BJ (cell line): ENCODE results near the gene ZNF787. TPM values are rescaled to one million over a fixed set of nuclear protein-coding genes. Genes with fewer than 3 reads are reported as not detected.

Experiments used
- CTCF ChIA-PET: fragments of 350-600 bp; formaldehyde crosslinking; extraction: SDS; loops from one replicate; lab custom pipeline; 2021; ENCODE audit warnings: antibody characterized with exemption, inconsistent platforms; lab: Yijun Ruan, JAX
- POLR2A ChIA-PET: fragments of 300-600 bp; sonication (Branson Sonifier 250); formaldehyde crosslinking; extraction: SDS; loops from one replicate; lab custom pipeline; 2021; ENCODE audit warnings: antibody characterized with exemption; lab: Charles Lee
- DNase-seq: peaks from one replicate; pipeline ENCODE4 v3.0.0-alpha.2; 2011; ENCODE audit warnings: low read depth
- H3K27me3 ChIP-seq: 2 replicates; pipeline ENCODE4 v1.6.0; 2011; ENCODE audit warnings: low read length; ENCODE audit not compliant: control insufficient read depth, insufficient read depth
- H3K36me3 ChIP-seq: 2 replicates; pipeline ENCODE4 v1.5.1; 2011; ENCODE audit warnings: low read length; ENCODE audit not compliant: control insufficient read depth, insufficient read depth
- H3K4me3 ChIP-seq: 2 replicates; pipeline ENCODE4 v1.5.1; 2011; ENCODE audit warnings: low read depth, mild to moderate bottlenecking, control low read depth, low read length
- polyA plus RNA-seq: library from polyadenylated mRNA; depleted of rRNA; stranded (reverse); fragments of >200 nt; gene quantifications from 2 replicates; pipeline ENCODE4 v1.2.3, GENCODE V29; 2011
- TF ChIP-seq, protein P1 (sequence below): IDR thresholded peaks from 2 replicates; pipeline ENCODE4 v1.5.1; 2011; ENCODE audit warnings: low read depth, mild to moderate bottlenecking, control low read depth, inconsistent platforms, low read length, moderate library complexity; ENCODE audit not compliant: insufficient read depth

The ZNF787 gene
- polyA plus RNA-seq, 1 experiment = 9.8 TPM

DNA sequence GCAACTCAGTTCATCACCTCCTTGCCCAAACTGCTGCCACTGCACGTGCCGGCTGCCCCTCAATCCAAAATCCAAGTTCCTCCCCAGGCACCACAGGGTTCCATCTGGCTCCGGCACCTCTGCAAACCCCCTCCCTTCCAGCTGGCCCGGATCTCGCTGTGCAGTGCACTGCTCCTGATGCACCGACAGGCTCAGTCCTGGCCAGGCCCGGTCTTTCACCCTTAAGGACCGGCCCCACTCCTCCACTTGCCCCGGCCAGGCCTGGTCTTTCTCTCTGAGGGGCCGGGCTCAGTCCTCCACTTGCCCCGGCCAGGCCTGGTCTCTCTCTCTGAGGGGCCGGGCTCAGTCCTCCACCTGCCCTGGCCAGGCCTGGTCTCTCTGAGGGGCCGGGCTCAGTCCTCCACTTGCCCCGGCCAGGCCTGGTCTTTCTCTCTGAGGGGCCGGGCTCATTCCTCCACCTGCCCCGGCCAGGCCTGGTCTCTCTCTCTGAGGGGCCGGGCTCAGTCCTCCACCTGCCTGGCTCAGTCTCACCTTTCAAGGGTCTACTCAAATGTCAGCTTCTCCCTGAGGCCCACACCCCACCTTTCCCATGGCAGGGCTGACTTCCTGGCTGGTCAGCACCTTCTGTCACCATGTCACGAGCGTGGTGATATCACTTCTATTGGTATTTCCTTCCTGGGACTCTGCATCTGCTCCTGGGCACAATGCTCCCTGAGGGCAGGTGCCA, 6.9 kb downstream of the ZNF787 start:
- Histone ChIP-seq H3K27me3 (no peaks in the 10 kb centered on the region), H3K4me3 (no peak overlapping the region), H3K36me3 (peaks cover 1% of the 10 kb centered on the region; the same call in 1 of the 2 replicates)
- DNase-seq = no peak
- TF ChIP-seq, protein P1, sequence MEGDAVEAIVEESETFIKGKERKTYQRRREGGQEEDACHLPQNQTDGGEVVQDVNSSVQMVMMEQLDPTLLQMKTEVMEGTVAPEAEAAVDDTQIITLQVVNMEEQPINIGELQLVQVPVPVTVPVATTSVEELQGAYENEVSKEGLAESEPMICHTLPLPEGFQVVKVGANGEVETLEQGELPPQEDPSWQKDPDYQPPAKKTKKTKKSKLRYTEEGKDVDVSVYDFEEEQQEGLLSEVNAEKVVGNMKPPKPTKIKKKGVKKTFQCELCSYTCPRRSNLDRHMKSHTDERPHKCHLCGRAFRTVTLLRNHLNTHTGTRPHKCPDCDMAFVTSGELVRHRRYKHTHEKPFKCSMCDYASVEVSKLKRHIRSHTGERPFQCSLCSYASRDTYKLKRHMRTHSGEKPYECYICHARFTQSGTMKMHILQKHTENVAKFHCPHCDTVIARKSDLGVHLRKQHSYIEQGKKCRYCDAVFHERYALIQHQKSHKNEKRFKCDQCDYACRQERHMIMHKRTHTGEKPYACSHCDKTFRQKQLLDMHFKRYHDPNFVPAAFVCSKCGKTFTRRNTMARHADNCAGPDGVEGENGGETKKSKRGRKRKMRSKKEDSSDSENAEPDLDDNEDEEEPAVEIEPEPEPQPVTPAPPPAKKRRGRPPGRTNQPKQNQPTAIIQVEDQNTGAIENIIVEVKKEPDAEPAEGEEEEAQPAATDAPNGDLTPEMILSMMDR = no peak
- POLR2A ChIA-PET = no interaction called here
- CTCF ChIA-PET = no interaction called here

DNA sequence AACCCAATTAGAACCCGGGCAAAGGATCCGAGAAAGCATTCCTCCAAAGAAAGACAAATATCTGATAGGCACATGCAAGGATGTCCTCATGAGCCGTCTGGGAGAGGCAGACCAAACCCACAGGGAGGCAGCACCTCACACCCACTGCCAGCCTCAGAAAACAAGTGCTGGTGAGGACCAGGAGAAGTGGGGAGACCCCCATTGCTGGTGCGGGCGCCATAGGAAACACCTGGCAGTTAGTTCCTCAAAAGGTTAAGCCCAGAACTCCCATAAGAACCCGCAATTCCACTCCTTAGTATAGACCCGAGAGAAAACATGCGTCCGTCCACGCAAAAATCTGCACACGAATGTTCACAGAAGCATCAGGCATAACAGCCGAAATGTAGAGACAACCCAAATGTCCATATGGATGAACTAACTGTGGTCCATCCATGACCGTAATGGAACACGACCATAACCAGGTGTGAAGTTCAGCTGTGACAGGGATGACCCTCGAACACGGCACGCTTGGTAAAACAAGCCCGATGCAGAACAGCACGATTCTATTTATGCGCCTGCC, 7.9 kb downstream of the ZNF787 start:
- TF ChIP-seq, protein P1 = no peak
- Histone ChIP-seq H3K4me3 (no peak overlapping the region), H3K27me3 (no peaks in the 10 kb centered on the region), H3K36me3 (no peaks in the 10 kb centered on the region; the same call in 1 of the 2 replicates)
- ChIA-PET POLR2A (no interaction called here), CTCF (no interaction called here)
- DNase-seq = no peak

DNA sequence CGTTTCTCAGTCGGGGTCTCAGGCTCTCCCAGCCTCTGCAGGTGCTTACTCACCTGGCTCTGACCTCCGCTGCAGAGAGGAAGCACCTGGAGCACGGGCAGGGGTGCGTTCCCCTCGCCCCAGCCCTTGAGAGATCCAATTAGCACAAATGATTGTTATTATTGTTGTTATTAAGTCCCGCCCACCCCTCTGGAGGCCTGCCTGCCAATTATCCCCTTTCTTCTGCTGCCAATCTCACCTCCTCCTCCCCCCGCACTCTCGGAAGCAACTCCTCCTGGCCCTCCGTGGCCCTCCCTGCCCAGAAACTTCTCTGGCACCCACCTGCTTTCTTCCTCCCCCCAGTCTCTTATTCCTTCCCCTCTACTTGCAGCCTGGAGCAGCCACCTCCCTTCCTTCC, 8.8 kb downstream of the ZNF787 start:
- Histone ChIP-seq H3K27me3 (no peaks in the 10 kb centered on the region), H3K4me3 (no peak overlapping the region), H3K36me3 (no peaks in the 10 kb centered on the region; the same call in 1 of the 2 replicates)
- TF ChIP-seq, protein P1 = no peak
- POLR2A ChIA-PET = no interaction called here
- no peak for DNase-seq
- CTCF ChIA-PET = no interaction called here

DNA sequence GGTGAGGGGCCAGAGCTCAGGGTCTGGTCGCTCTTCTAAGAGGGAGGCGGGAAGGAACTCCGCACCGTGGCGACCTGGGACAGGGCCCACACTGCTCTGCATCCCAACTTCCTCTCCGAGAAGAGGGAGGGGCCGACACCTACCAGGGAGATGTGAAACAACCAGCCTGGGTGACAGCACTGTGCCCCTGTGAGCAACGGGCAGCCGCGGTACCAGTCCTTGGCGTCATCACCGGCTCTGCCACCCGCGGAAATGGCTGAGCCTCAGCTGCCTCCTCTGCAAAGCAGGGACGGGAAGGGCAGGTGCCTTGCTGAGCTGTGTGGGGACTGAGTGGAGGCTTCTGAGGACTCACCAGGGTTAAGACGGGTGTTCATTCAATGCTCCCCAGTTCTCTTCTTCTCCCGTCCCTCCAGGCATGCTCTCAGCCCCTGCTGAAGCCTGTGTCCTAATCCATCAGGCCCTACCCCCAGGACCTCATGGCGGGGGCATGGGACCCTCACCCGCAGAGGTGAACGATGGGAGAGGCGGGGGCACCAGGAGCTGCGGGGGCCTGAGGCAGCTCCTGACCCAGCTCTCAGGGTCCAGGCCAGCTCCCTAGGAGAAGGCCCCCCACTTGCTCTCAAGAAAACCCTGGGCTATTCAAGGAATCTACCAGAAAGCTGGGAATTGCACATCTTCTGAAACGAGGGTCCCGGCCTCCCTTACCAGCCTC, 9.3 kb downstream of the ZNF787 start:
- H3K36me3 ChIP-seq = no peaks in the 10 kb centered on the region; the same call in 1 of the 2 replicates
- no peak overlapping the region for H3K4me3 ChIP-seq
- CTCF ChIA-PET = interaction anchor here (0.6 to 2.1 kb wide), 2 partner anchors 31 to 145 kb away, joined by 3 to 8 read pairs; no protein-coding TSS in a partner anchor
- no peaks in the 10 kb centered on the region for H3K27me3 ChIP-seq
- POLR2A ChIA-PET = no interaction called here
- no peak for DNase-seq
- TF ChIP-seq, protein P1 = no peak
